ENCODE results near the gene IFT122. TPM values are rescaled to one million over a fixed set of nuclear protein-coding genes. Genes with fewer than 3 reads are reported as not detected.
A peak's percentile ranks its signal among the peaks of the same experiment; 100 is the strongest.

The IFT122 gene
- total RNA-seq, 1 donor from 2014 or later: 17.7 TPM

- Histone ChIP-seq H4K20me1 (ENCODE audit: insufficient read depth, low read length) (peaks cover 7% of the 10 kb centered on the region), H3K4me3 (ENCODE audit: insufficient read depth, low read depth, low read length) (peak overlapping the region; percentile 97), H3K4me2 (ENCODE audit: low read length) (peak overlapping the region; percentile 87), H3K4me1 (ENCODE audit: insufficient read depth, low read length) (peaks cover 18% of the 10 kb centered on the region), H3K9me3 (ENCODE audit: insufficient read depth, low read depth, low read length) (no peaks in the 10 kb centered on the region), H3K79me2 (ENCODE audit: insufficient read depth, low read length) (peaks cover 44% of the 10 kb centered on the region), H3K27ac (ENCODE audit: low read depth, low read length) (peak overlapping the region; percentile 85), H3K36me3 (ENCODE audit: insufficient read depth, low read length) (peaks cover 20% of the 10 kb centered on the region), H2AFZ (ENCODE audit: low read depth, low read length) (peak overlapping the region; percentile 95), H3K27me3 (ENCODE audit: insufficient read depth, low read length) (no peaks in the 10 kb centered on the region), H3K9ac (ENCODE audit: low read length) (peak overlapping the region; percentile 95)
- Mint-ChIP-seq H3K27ac (ENCODE audit: unreplicated experiment) (peak overlapping the region; percentile 94), H3K27me3 (ENCODE audit: low read depth, unreplicated experiment) (no peaks in the 10 kb centered on the region), H3K4me1 (ENCODE audit: low read depth, unreplicated experiment) (peaks cover 25% of the 10 kb centered on the region), H3K4me3 (ENCODE audit: unreplicated experiment) (peak overlapping the region; percentile 100), H3K36me3 (ENCODE audit: low read depth, unreplicated experiment) (peaks cover 1% of the 10 kb centered on the region), H3K9me3 (ENCODE audit: unreplicated experiment) (no peaks in the 10 kb centered on the region)
- no peak for FAIRE-seq
- TF ChIP-seq EZH2 (IDR thresholded peaks at IDR 0.05; ENCODE audit: insufficient read depth, low read length) (no peak), CTCF (IDR thresholded peaks at IDR 0.05; ENCODE audit: insufficient read depth, low read depth, low read length) (no peak)
- no peak for DNase-seq (ENCODE audit: low read depth)
Observed at GRCh38 chr3:129439226-129439816, 703 bp upstream of the IFT122 start.

GRCh38 chr3:129440618-129441190 is 680 bp downstream of the IFT122 start:
- Histone ChIP-seq H3K9ac (ENCODE audit: low read length) (peak overlapping the region; percentile 95), H3K27me3 (ENCODE audit: insufficient read depth, low read length) (no peaks in the 10 kb centered on the region), H3K79me2 (ENCODE audit: insufficient read depth, low read length) (peaks cover 44% of the 10 kb centered on the region), H3K4me3 (ENCODE audit: insufficient read depth, low read depth, low read length) (peak overlapping the region; percentile 97), H3K36me3 (ENCODE audit: insufficient read depth, low read length) (peaks cover 18% of the 10 kb centered on the region), H3K4me1 (ENCODE audit: insufficient read depth, low read length) (peaks cover 18% of the 10 kb centered on the region), H2AFZ (ENCODE audit: low read depth, low read length) (peak overlapping the region; percentile 93), H3K4me2 (ENCODE audit: low read length) (peak overlapping the region; percentile 87), H3K9me3 (ENCODE audit: insufficient read depth, low read depth, low read length) (no peaks in the 10 kb centered on the region), H3K27ac (ENCODE audit: low read depth, low read length) (peak overlapping the region; percentile 94), H4K20me1 (ENCODE audit: insufficient read depth, low read length) (peaks cover 7% of the 10 kb centered on the region)
- Mint-ChIP-seq H3K9me3 (ENCODE audit: unreplicated experiment) (no peaks in the 10 kb centered on the region), H3K27me3 (ENCODE audit: low read depth, unreplicated experiment) (no peaks in the 10 kb centered on the region), H3K36me3 (ENCODE audit: low read depth, unreplicated experiment) (no peaks in the 10 kb centered on the region), H3K27ac (ENCODE audit: unreplicated experiment) (peak overlapping the region; percentile 94), H3K4me3 (ENCODE audit: unreplicated experiment) (peak overlapping the region; percentile 100), H3K4me1 (ENCODE audit: low read depth, unreplicated experiment) (peaks cover 25% of the 10 kb centered on the region)
- peak; percentile 53 for DNase-seq (ENCODE audit: low read depth)
- no peak for FAIRE-seq
- no peak for TF ChIP-seq CTCF (IDR thresholded peaks at IDR 0.05; ENCODE audit: insufficient read depth, low read depth, low read length)
- TF ChIP-seq EZH2 (IDR thresholded peaks at IDR 0.05; ENCODE audit: insufficient read depth, low read length): no peak

- Histone ChIP-seq H3K27me3 (ENCODE audit: insufficient read depth, low read length) (no peaks in the 10 kb centered on the region), H4K20me1 (ENCODE audit: insufficient read depth, low read length) (peaks cover 7% of the 10 kb centered on the region), H3K9me3 (ENCODE audit: insufficient read depth, low read depth, low read length) (no peaks in the 10 kb centered on the region), H3K27ac (ENCODE audit: low read depth, low read length) (peak overlapping the region; percentile 94), H3K36me3 (ENCODE audit: insufficient read depth, low read length) (peaks cover 15% of the 10 kb centered on the region), H3K79me2 (ENCODE audit: insufficient read depth, low read length) (peaks cover 41% of the 10 kb centered on the region), H2AFZ (ENCODE audit: low read depth, low read length) (peak overlapping the region; percentile 2), H3K4me3 (ENCODE audit: insufficient read depth, low read depth, low read length) (peak overlapping the region; percentile 97), H3K4me1 (ENCODE audit: insufficient read depth, low read length) (peaks cover 18% of the 10 kb centered on the region), H3K9ac (ENCODE audit: low read length) (peak overlapping the region; percentile 95), H3K4me2 (ENCODE audit: low read length) (peak overlapping the region; percentile 87)
- Mint-ChIP-seq H3K9me3 (ENCODE audit: unreplicated experiment) (no peaks in the 10 kb centered on the region), H3K4me3 (ENCODE audit: unreplicated experiment) (peak overlapping the region; percentile 100), H3K27me3 (ENCODE audit: low read depth, unreplicated experiment) (no peaks in the 10 kb centered on the region), H3K36me3 (ENCODE audit: low read depth, unreplicated experiment) (no peaks in the 10 kb centered on the region), H3K27ac (ENCODE audit: unreplicated experiment) (peak overlapping the region; percentile 94), H3K4me1 (ENCODE audit: low read depth, unreplicated experiment) (peaks cover 24% of the 10 kb centered on the region)
- FAIRE-seq: no peak
- TF ChIP-seq EZH2 (IDR thresholded peaks at IDR 0.05; ENCODE audit: insufficient read depth, low read length): no peak
- no peak for TF ChIP-seq CTCF (IDR thresholded peaks at IDR 0.05; ENCODE audit: insufficient read depth, low read depth, low read length)
- no peak for DNase-seq (ENCODE audit: low read depth)
Observed at GRCh38 chr3:129441215-129441614, 1.2 kb downstream of the IFT122 start.
